ENCODE measurements around the gene FRRS1L. TPM values are rescaled to one million over a fixed set of nuclear protein-coding genes. Genes with fewer than 3 reads are reported as not detected.

The FRRS1L gene
- total and polyA plus RNA-seq, 2 donors (not counting 1 experiment from before 2014, with no cell fraction given) = not detected

DNA sequence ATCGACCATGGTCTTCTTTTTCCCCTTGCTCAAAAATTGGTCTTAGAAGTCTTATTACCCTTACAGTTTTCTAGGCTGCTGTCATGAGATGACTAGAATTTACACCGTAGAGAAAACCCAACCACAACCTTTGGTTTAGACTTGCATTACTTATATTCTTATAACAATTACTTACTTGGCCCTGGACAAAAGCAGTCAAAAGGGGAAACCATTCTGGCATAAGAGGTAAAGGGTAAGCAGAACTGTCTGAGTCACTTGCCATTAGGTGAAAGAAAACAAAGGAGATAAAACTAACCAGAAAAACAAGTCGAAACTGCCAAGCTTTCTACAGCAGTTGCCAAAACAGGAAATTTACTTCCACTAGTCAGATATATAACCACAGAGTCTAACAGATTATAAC lies 65.2 kb downstream of the FRRS1L start:
- Histone ChIP-seq H3K27me3 (replicated peaks in 1 of 4; ENCODE audit: control extremely low read depth in 1 of 4, control insufficient read depth in 3 of 4, insufficient read depth in 4 of 4, low read length in 3 of 4) (no peaks in the 10 kb centered on the region), H3K27ac (ENCODE audit: low read length in 2 of 2) (peak overlapping the region in 1 of 2 donors; percentile 12), H4K20me1 (ENCODE audit: control insufficient read depth, insufficient read depth, low read length, poor library complexity, severe bottlenecking) (peaks cover 43% of the 10 kb centered on the region), H3K36me3 (replicated peaks in 1 of 2; ENCODE audit: control extremely low read depth in 1 of 2, control insufficient read depth in 1 of 2, extremely low read depth in 1 of 2, insufficient read depth in 2 of 2, low read length in 1 of 2) (peaks cover 0 to 22% of the 10 kb centered on the region in 2 experiments), H3K9ac (ENCODE audit: low read length) (no peak overlapping the region), H2AFZ (ENCODE audit: insufficient read depth, low read depth, low read length, poor library complexity, severe bottlenecking) (no peak overlapping the region), H3K4me3 (ENCODE audit: control extremely low read depth in 1 of 5, extremely low read depth in 1 of 5, insufficient read depth in 1 of 5, low read depth in 2 of 5, low read length in 4 of 5) (no peak overlapping the region), H3K4me2 (replicated peaks; ENCODE audit: low read depth, low read length, poor library complexity, severe bottlenecking) (peak overlapping the region; percentile 43), H3K79me2 (ENCODE audit: control insufficient read depth, insufficient read depth, low read length) (peaks cover 85% of the 10 kb centered on the region), H3K4me1 (ENCODE audit: control insufficient read depth in 2 of 2, insufficient read depth in 2 of 2, low read length in 2 of 2) (peaks cover 3 to 9% of the 10 kb centered on the region in 2 donors), H3K9me3 (ENCODE audit: control extremely low read depth in 1 of 3, control insufficient read depth in 2 of 3, insufficient read depth in 1 of 3, low read length in 2 of 3) (no peaks in the 10 kb centered on the region)
- POLR2A ChIA-PET = no interaction called here
- Mint-ChIP-seq H3K4me1 (peaks cover 37% of the 10 kb centered on the region), H3K27ac (peak overlapping the region; percentile 72), H3K27me3 (no peaks in the 10 kb centered on the region), H3K9me3 (ENCODE audit: insufficient read depth) (no peaks in the 10 kb centered on the region), H3K4me3 (peak overlapping the region; percentile 51)
- intact Hi-C loops (cut with micrococcal nuclease) = no loop called here
- TF ChIP-seq, protein P1, sequence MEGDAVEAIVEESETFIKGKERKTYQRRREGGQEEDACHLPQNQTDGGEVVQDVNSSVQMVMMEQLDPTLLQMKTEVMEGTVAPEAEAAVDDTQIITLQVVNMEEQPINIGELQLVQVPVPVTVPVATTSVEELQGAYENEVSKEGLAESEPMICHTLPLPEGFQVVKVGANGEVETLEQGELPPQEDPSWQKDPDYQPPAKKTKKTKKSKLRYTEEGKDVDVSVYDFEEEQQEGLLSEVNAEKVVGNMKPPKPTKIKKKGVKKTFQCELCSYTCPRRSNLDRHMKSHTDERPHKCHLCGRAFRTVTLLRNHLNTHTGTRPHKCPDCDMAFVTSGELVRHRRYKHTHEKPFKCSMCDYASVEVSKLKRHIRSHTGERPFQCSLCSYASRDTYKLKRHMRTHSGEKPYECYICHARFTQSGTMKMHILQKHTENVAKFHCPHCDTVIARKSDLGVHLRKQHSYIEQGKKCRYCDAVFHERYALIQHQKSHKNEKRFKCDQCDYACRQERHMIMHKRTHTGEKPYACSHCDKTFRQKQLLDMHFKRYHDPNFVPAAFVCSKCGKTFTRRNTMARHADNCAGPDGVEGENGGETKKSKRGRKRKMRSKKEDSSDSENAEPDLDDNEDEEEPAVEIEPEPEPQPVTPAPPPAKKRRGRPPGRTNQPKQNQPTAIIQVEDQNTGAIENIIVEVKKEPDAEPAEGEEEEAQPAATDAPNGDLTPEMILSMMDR (IDR thresholded peaks at IDR 0.05) = no peak
- no peak for TF ChIP-seq EZH2 (IDR thresholded peaks at IDR 0.05; ENCODE audit: borderline replicate concordance, insufficient read depth, low read depth, low read length, poor library complexity, severe bottlenecking)
- CTCF ChIA-PET = no interaction called here
- ATAC-seq (ENCODE audit: low read depth) (peak; percentile 28), DNase-seq (no peak)
- 57% methylated on average over 1 of the region's 3 CpGs for WGBS (ENCODE audit: insufficient coverage)

DNA sequence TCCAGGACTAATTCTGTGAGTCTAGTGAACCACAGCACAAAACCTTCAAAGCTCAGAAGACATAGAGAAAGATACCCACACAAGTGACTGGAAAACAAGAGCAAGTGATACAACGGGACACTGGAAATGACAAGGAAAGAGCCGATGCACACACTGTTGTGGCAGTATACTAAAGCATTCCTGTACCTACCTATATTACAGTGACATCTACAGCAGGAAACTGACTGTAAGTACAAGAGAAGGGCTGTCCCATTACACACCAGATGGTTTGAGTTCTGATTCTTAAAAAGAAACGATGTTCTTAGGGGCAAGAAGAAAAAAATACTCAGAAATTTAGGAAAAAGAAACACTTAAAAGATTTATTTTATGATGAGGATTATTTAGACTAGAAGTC lies 65.8 kb downstream of the FRRS1L start:
- no peak overlapping the region for H3K4me2 ChIP-seq (replicated peaks; ENCODE audit: low read depth, low read length, poor library complexity, severe bottlenecking)
- Mint-ChIP-seq H3K27me3 (no peaks in the 10 kb centered on the region), H3K4me1 (peaks cover 35% of the 10 kb centered on the region), H3K9me3 (ENCODE audit: insufficient read depth) (no peaks in the 10 kb centered on the region), H3K27ac (no peak overlapping the region), H3K4me3 (no peak overlapping the region)
- no peak overlapping the region for H3K27ac ChIP-seq (ENCODE audit: low read length in 2 of 2)
- no peak overlapping the region for H3K4me3 ChIP-seq (ENCODE audit: control extremely low read depth in 1 of 5, extremely low read depth in 1 of 5, insufficient read depth in 1 of 5, low read depth in 2 of 5, low read length in 4 of 5)
- ChIA-PET CTCF (no interaction called here), POLR2A (no interaction called here)
- 83% methylated on average over 1 of the region's 3 CpGs for WGBS (ENCODE audit: insufficient coverage)
- peaks cover 45% of the 10 kb centered on the region for H4K20me1 ChIP-seq (ENCODE audit: control insufficient read depth, insufficient read depth, low read length, poor library complexity, severe bottlenecking)
- H3K9ac ChIP-seq (ENCODE audit: low read length) = no peak overlapping the region
- no peaks in the 10 kb centered on the region for H3K27me3 ChIP-seq (replicated peaks in 1 of 4; ENCODE audit: control extremely low read depth in 1 of 4, control insufficient read depth in 3 of 4, insufficient read depth in 4 of 4, low read length in 3 of 4)
- intact Hi-C loops (cut with micrococcal nuclease) = no loop called here
- peaks cover 79% of the 10 kb centered on the region for H3K79me2 ChIP-seq (ENCODE audit: control insufficient read depth, insufficient read depth, low read length)
- H3K4me1 ChIP-seq (ENCODE audit: control insufficient read depth in 2 of 2, insufficient read depth in 2 of 2, low read length in 2 of 2) = peaks cover 3 to 9% of the 10 kb centered on the region in 2 donors
- peaks cover 0 to 25% of the 10 kb centered on the region in 2 experiments for H3K36me3 ChIP-seq (replicated peaks in 1 of 2; ENCODE audit: control extremely low read depth in 1 of 2, control insufficient read depth in 1 of 2, extremely low read depth in 1 of 2, insufficient read depth in 2 of 2, low read length in 1 of 2)
- TF ChIP-seq, protein P1 (IDR thresholded peaks at IDR 0.05) = no peak
- TF ChIP-seq EZH2 (IDR thresholded peaks at IDR 0.05; ENCODE audit: borderline replicate concordance, insufficient read depth, low read depth, low read length, poor library complexity, severe bottlenecking) = no peak
- DNase-seq = no peak
- H3K9me3 ChIP-seq (ENCODE audit: control extremely low read depth in 1 of 3, control insufficient read depth in 2 of 3, insufficient read depth in 1 of 3, low read length in 2 of 3) = no peaks in the 10 kb centered on the region
- H2AFZ ChIP-seq (ENCODE audit: insufficient read depth, low read depth, low read length, poor library complexity, severe bottlenecking) = no peak overlapping the region
- no peak for ATAC-seq (ENCODE audit: low read depth)

Measured in B cell (primary cell).